ENCODE results near the gene VAT1L.

VAT1L gene

GRCh38 chr16:77905374-77905920 is 117.1 kb downstream of the VAT1L start:
- Histone ChIP-seq H3K4me1 (ENCODE audit: insufficient read depth, poor library complexity, severe bottlenecking) (peaks cover 3% of the 10 kb centered on the region), H3K27ac (ENCODE audit: poor library complexity, severe bottlenecking) (no peak overlapping the region), H3K36me3 (ENCODE audit: low read depth) (no peaks in the 10 kb centered on the region), H3K9me3 (ENCODE audit: severe bottlenecking) (no peaks in the 10 kb centered on the region), H3K27me3 (ENCODE audit: insufficient read depth, poor library complexity, severe bottlenecking) (no peaks in the 10 kb centered on the region), H3K4me3 (ENCODE audit: severe bottlenecking) (no peak overlapping the region)
- ATAC-seq (ENCODE audit: low read depth) (peak; percentile 86), DNase-seq (ENCODE audit: low spot score) (no peak)
- TF ChIP-seq CTCF (IDR thresholded peaks at IDR 0.05; ENCODE audit: poor library complexity, severe bottlenecking): no peak

- no peak for ATAC-seq (ENCODE audit: low read depth)
- TF ChIP-seq CTCF (IDR thresholded peaks at IDR 0.05; ENCODE audit: poor library complexity, severe bottlenecking): no peak
- no peaks in the 10 kb centered on the region for H3K27me3 ChIP-seq (ENCODE audit: insufficient read depth, poor library complexity, severe bottlenecking)
- H3K27ac ChIP-seq (ENCODE audit: poor library complexity, severe bottlenecking): no peak overlapping the region
- no peak for DNase-seq (ENCODE audit: low spot score)
- peaks cover 3% of the 10 kb centered on the region for H3K4me1 ChIP-seq (ENCODE audit: insufficient read depth, poor library complexity, severe bottlenecking)
- H3K36me3 ChIP-seq (ENCODE audit: low read depth): no peaks in the 10 kb centered on the region
- no peaks in the 10 kb centered on the region for H3K9me3 ChIP-seq (ENCODE audit: severe bottlenecking)
- H3K4me3 ChIP-seq (ENCODE audit: severe bottlenecking): no peak overlapping the region
Observed at GRCh38 chr16:77910021-77910420, 121.7 kb downstream of the VAT1L start.

- TF ChIP-seq CTCF (IDR thresholded peaks at IDR 0.05; ENCODE audit: poor library complexity, severe bottlenecking): no peak
- no peak for ATAC-seq (ENCODE audit: low read depth)
- no peaks in the 10 kb centered on the region for H3K36me3 ChIP-seq (ENCODE audit: low read depth)
Observed at GRCh38 chr16:77912617-77913016, 124.3 kb downstream of the VAT1L start.

GRCh38 chr16:77913738-77914253 is 125.4 kb downstream of the VAT1L start:
- no peak for TF ChIP-seq CTCF (IDR thresholded peaks at IDR 0.05; ENCODE audit: poor library complexity, severe bottlenecking)
- ATAC-seq (ENCODE audit: low read depth): no peak
- no peaks in the 10 kb centered on the region for H3K9me3 ChIP-seq (ENCODE audit: severe bottlenecking)
- no peak for DNase-seq (ENCODE audit: low spot score)
- H3K27ac ChIP-seq (ENCODE audit: poor library complexity, severe bottlenecking): no peak overlapping the region
- H3K27me3 ChIP-seq (ENCODE audit: insufficient read depth, poor library complexity, severe bottlenecking): peaks cover 8% of the 10 kb centered on the region
- H3K4me3 ChIP-seq (ENCODE audit: severe bottlenecking): no peak overlapping the region
- no peaks in the 10 kb centered on the region for H3K4me1 ChIP-seq (ENCODE audit: insufficient read depth, poor library complexity, severe bottlenecking)
- no peaks in the 10 kb centered on the region for H3K36me3 ChIP-seq (ENCODE audit: low read depth)

More at GRCh38 chr16:77912617-77913016, 124.3 kb downstream of the VAT1L start:
- Histone ChIP-seq H3K27me3 (ENCODE audit: insufficient read depth, poor library complexity, severe bottlenecking) (no peaks in the 10 kb centered on the region), H3K4me3 (ENCODE audit: severe bottlenecking) (no peak overlapping the region), H3K27ac (ENCODE audit: poor library complexity, severe bottlenecking) (no peak overlapping the region), H3K4me1 (ENCODE audit: insufficient read depth, poor library complexity, severe bottlenecking) (no peaks in the 10 kb centered on the region), H3K9me3 (ENCODE audit: severe bottlenecking) (no peaks in the 10 kb centered on the region)
- no peak for DNase-seq (ENCODE audit: low spot score)

- DNase-seq (ENCODE audit: low spot score): no peak
- ATAC-seq (ENCODE audit: low read depth): no peak
- H3K36me3 ChIP-seq (ENCODE audit: low read depth): no peaks in the 10 kb centered on the region
- H3K27ac ChIP-seq (ENCODE audit: poor library complexity, severe bottlenecking): no peak overlapping the region
- H3K4me1 ChIP-seq (ENCODE audit: insufficient read depth, poor library complexity, severe bottlenecking): no peaks in the 10 kb centered on the region
- peaks cover 18% of the 10 kb centered on the region for H3K27me3 ChIP-seq (ENCODE audit: insufficient read depth, poor library complexity, severe bottlenecking)
- H3K4me3 ChIP-seq (ENCODE audit: severe bottlenecking): no peak overlapping the region
- H3K9me3 ChIP-seq (ENCODE audit: severe bottlenecking): no peaks in the 10 kb centered on the region
- no peak for TF ChIP-seq CTCF (IDR thresholded peaks at IDR 0.05; ENCODE audit: poor library complexity, severe bottlenecking)
Observed at GRCh38 chr16:77916111-77916510, 127.7 kb downstream of the VAT1L start.

All from RWPE2 (cell line).